WTC11 (cell line): ENCODE measurements around the gene PTK6. TPM values are rescaled to one million over a fixed set of nuclear protein-coding genes. Genes with fewer than 3 reads are reported as not detected.

Experiments
- ATAC-seq: fragments of 200-7000 bp; cut with Tn5 transposase; 2 replicates; pipeline ENCODE4 v1.10.0; 2021; ENCODE audit warnings: mild to moderate bottlenecking, moderate library complexity
- CTCF ChIA-PET: fragments of 300-600 bp; sonication (Branson Sonifier 250); formaldehyde crosslinking; loops from one replicate; lab custom pipeline; 2021; ENCODE audit warnings: antibody characterized with exemption; lab: Charles Lee
- POLR2A ChIA-PET: fragments of 350-600 bp; sonication (Branson Sonifier 250); formaldehyde crosslinking; loops from one replicate; lab custom pipeline; 2021; ENCODE audit warnings: antibody characterized with exemption; lab: Charles Lee
- DNase-seq: peaks from one replicate; pipeline ENCODE4 v3.0.0; 2021; ENCODE audit warnings: low spot score
- H3K27ac Mint-ChIP-seq: 2 replicates; pipeline ENCODE4 v1.8.0; 2021; ENCODE audit warnings: mixed read lengths
- H3K27me3 Mint-ChIP-seq: 2 replicates; pipeline ENCODE4 v1.8.0; 2021; ENCODE audit warnings: low read depth, mild to moderate bottlenecking, moderate library complexity, mixed read lengths
- H3K36me3 Mint-ChIP-seq: 2 replicates; pipeline ENCODE4 v1.8.0; 2021; ENCODE audit warnings: mixed read lengths
- H3K4me1 Mint-ChIP-seq: 2 replicates; pipeline ENCODE4 v1.8.0; 2022; ENCODE audit warnings: mixed read lengths
- H3K4me3 Mint-ChIP-seq: 2 replicates; pipeline ENCODE4 v1.8.0; 2021; ENCODE audit warnings: mild to moderate bottlenecking, moderate library complexity, mixed read lengths
- H3K9me3 Mint-ChIP-seq: 2 replicates; pipeline ENCODE4 v1.8.0; 2021; ENCODE audit warnings: mixed read lengths
- ATF2 ChIP-seq: sonication (generic); formaldehyde crosslinking; IDR thresholded peaks from 2 replicates; pipeline ENCODE4 v1.8.1; 2022; ENCODE audit warnings: low read depth, missing genetic modification reagents, borderline replicate concordance
- E2F5 ChIP-seq: sonication (generic); formaldehyde crosslinking; IDR thresholded peaks from 2 replicates; pipeline ENCODE4 v1.8.1; 2022; ENCODE audit warnings: mild to moderate bottlenecking, moderate library complexity, missing genetic modification reagents
- ETV6 ChIP-seq: sonication (generic); formaldehyde crosslinking; IDR thresholded peaks from 2 replicates; pipeline ENCODE4 v1.8.1; 2022; ENCODE audit warnings: mild to moderate bottlenecking, missing genetic modification reagents
- FOXP1 ChIP-seq: sonication (generic); formaldehyde crosslinking; IDR thresholded peaks from 2 replicates; pipeline ENCODE4 v1.8.0; 2022; ENCODE audit warnings: missing genetic modification reagents, mild to moderate bottlenecking, moderate library complexity, borderline replicate concordance
- GTF2I ChIP-seq: fragments of 250-450 bp; sonication (Bioruptor Pico); conservative IDR thresholded peaks from 2 replicates; pipeline ENCODE4 v1.4.0; 2021; ENCODE audit warnings: mild to moderate bottlenecking
- MAX ChIP-seq: sonication (generic); formaldehyde crosslinking; IDR thresholded peaks from 2 replicates; pipeline ENCODE4 v1.8.0; 2022; ENCODE audit warnings: mild to moderate bottlenecking, missing genetic modification reagents
- MYBL2 ChIP-seq: sonication (generic); formaldehyde crosslinking; IDR thresholded peaks from 2 replicates; pipeline ENCODE4 v1.8.1; 2023; ENCODE audit warnings: mild to moderate bottlenecking, moderate library complexity, missing genetic modification reagents
- NFATC4 ChIP-seq: fragments of 250-450 bp; sonication (Bioruptor Pico); IDR thresholded peaks from 2 replicates; pipeline ENCODE4 v1.9.0; 2021; ENCODE audit warnings: mild to moderate bottlenecking
- NFE2L1 ChIP-seq: sonication (generic); formaldehyde crosslinking; IDR thresholded peaks from 2 replicates; pipeline ENCODE4 v1.8.1; 2023; ENCODE audit warnings: missing genetic modification reagents
- SP1 ChIP-seq: sonication (generic); formaldehyde crosslinking; conservative IDR thresholded peaks from 2 replicates; pipeline ENCODE4 v1.8.1; 2022; ENCODE audit warnings: missing genetic modification reagents
- TP53 ChIP-seq: sonication (generic); formaldehyde crosslinking; IDR thresholded peaks from 2 replicates; pipeline ENCODE4 v1.8.1; 2023; ENCODE audit warnings: mild to moderate bottlenecking, missing genetic modification reagents
- ZNF281 ChIP-seq: sonication (generic); formaldehyde crosslinking; IDR thresholded peaks from 2 replicates; pipeline ENCODE4 v1.8.0; 2023; ENCODE audit warnings: mild to moderate bottlenecking, missing genetic modification reagents
- ZNF396 ChIP-seq: fragments of 250-450 bp; sonication (Bioruptor Pico); IDR thresholded peaks from 2 replicates; pipeline ENCODE4 v1.8.0; 2021; ENCODE audit warnings: mild to moderate bottlenecking, moderate library complexity, borderline replicate concordance
- ZNF532 ChIP-seq: fragments of 250-450 bp; sonication (Bioruptor Pico); IDR thresholded peaks from 2 replicates; pipeline ENCODE4 v1.9.0; 2021; ENCODE audit warnings: mild to moderate bottlenecking, borderline replicate concordance
- total RNA-seq: library from RNA; stranded (reverse); gene quantifications from 3 replicates; pipeline ENCODE4 v1.2.3, GENCODE V29; 2021

Gene PTK6
- total RNA-seq, 1 experiment from 2014 or later: 0.22 TPM

GRCh38 chr20:63529861-63530787, 7.1 kb downstream of the PTK6 start:
- DNase-seq: peak; percentile 14
- no peaks in the 10 kb centered on the region for H3K36me3 Mint-ChIP-seq
- H3K9me3 Mint-ChIP-seq: no peaks in the 10 kb centered on the region
- no peaks in the 10 kb centered on the region for H3K27me3 Mint-ChIP-seq
- CTCF ChIA-PET: interaction anchor here (1.7 to 2.0 kb wide), 3 partner anchors 8 to 153 kb away, joined by 4 to 11 read pairs (median 8); partner anchors contain the start of gene PTK6
- TF ChIP-seq ZNF532 (CRISPR knock-in tag): no peak
- TF ChIP-seq E2F5 (CRISPR knock-in tag): no peak
- no peak for TF ChIP-seq NFE2L1
- no peak for TF ChIP-seq ETV6 (CRISPR knock-in tag)
- TF ChIP-seq MAX (CRISPR knock-in tag): no peak
- no peak for TF ChIP-seq ZNF396 (CRISPR knock-in tag)
- no peak for TF ChIP-seq MYBL2 (CRISPR knock-in tag)
- TF ChIP-seq FOXP1: no peak
- TF ChIP-seq NFATC4: no peak
- no peak for TF ChIP-seq GTF2I (CRISPR knock-in tag)
- TF ChIP-seq ZNF281: no peak
- no peak for TF ChIP-seq SP1
- TF ChIP-seq ATF2 (CRISPR knock-in tag): no peak
- no peak for TF ChIP-seq TP53 (CRISPR knock-in tag)
- no peak overlapping the region for H3K4me3 Mint-ChIP-seq
- H3K4me1 Mint-ChIP-seq: no peaks in the 10 kb centered on the region
- POLR2A ChIA-PET: no interaction called here
- ATAC-seq: no peak
- no peak overlapping the region for H3K27ac Mint-ChIP-seq
